Stimulated activated CD8-positive, alpha-beta memory T cell treated with anti-CD3 and anti-CD28 coated beads, Interleukin-12 subunit alpha, Interleukin-12 subunit beta, amount 100 ng/mL, for 24 hours (primary cell): ENCODE results near the gene ANAPC16.
"Not testable (repeated sequence)": the region's sequence is repeated elsewhere in the genome, so short reads cannot be mapped to it uniquely, and the experiment has no call there.

Experiments used
- DNase-seq: peaks from one replicate; pipeline ENCODE4 v3.0.0-alpha.2; 2020; ENCODE audit errors: extremely low read depth

Gene ANAPC16

DNA sequence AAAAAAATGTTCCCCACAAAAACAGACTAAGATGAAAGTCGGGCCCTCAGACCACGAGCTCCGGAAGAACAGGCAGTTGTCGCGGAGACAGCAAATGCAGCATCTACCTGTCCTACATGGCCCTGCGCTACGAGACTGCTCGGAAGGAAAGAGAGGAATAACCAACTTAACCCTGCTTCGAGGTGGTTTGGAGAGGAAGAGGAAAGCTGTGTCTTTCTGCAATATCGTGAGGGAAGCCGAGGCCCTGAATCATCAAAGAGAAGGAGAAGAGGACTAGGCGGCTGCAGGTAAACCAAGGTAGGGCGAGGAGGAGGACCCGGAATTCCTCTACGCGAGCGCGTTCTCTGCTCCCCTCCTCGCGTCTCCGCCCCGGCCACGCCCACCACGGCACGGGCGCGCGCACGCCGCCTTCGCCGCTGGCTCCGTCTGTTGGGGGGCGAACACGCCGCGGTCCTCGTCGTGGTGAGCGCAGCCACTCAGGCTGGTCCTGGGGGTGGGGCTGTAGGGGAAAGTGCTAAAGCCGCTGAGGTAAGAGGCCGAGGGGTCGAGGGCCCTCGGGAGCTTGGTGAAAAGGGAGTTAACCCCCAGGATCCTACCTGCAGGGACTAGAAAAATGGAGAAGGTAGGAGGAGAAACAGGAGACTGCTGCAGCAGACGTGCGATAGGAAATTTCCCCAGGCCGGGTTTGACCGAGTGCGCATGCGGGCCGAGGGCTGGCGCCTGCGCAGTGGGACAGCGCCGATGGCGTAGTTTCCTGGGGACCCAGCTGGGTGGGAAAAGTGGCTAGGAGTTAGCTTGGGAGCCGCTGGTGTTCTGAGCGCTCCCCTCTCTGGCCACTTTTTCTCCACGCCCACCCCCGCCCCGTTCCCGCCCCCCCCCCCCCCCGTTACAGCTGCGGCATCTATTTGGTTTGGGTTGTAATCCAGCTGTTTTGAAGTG lies at the start of gene ANAPC16, which contains the start of gene ASCC1:
TSS of gene ANAPC16 (plus strand) at position 402 of the 939 bp plus-strand sequence. CDS start 7,903 bp downstream, outside the sequence.
TSS of gene ASCC1 (minus strand) at position 666 of the 939 bp plus-strand sequence. CDS start 2,978 bp downstream, outside the sequence.
- DNase-seq = peak; percentile 84

DNA sequence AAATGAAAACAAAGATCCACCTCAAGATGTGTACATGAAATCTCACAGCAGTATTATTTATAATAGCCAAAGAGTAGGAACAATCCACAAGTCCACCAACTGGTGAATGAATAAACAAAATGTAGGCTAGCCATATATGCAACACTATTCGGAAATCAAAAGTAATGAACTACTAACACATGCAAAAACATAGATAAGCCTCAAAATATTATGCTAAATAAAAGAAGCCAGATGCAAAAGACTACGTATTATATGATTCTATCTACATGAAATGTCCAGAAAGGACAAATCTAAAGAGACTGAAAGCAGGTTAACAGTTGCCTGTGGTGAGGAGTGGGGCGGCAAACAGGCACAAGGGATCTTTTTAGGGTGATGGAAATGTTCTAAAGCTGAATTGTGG lies 48.7 kb upstream of the ANAPC16 start:
- DNase-seq = no peak

DNA sequence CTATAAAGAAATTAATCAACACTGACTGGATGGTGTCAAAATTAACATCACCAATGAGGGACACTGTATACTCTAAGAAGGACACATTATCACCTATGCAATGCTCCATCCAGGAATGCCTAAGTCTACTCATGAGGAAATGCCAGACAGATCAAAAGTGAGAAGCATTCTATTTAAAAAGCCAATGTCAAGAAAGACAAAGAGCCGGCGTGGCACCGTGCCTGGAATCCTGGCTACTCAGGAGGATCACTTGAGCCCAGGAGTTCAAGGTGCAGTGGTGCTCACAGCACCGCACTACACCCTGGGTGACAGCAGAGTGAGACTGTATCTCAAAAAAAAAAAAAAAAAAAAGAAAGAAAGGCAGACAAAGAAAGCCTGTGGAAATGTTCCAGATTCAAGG lies 45.5 kb upstream of the ANAPC16 start:
- DNase-seq = no peak

DNA sequence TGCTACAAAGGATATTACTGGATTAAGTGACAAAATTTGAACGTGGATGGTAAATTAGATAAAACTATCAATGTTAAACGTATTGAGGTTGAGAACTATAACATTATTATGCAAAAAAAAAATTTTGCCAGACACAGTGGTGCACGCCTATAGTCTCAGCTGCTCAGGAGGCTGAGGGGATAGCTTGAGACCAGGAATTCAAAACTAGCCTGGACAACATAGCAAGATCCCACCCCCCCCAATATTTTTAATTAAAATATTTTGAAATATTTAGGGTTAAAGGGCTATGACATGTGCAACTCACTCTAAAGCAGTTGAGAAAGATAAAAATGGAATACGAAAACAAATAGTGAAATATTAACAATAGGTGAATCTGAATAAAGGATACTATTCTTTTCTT lies 45.1 kb upstream of the ANAPC16 start:
- DNase-seq = no peak

DNA sequence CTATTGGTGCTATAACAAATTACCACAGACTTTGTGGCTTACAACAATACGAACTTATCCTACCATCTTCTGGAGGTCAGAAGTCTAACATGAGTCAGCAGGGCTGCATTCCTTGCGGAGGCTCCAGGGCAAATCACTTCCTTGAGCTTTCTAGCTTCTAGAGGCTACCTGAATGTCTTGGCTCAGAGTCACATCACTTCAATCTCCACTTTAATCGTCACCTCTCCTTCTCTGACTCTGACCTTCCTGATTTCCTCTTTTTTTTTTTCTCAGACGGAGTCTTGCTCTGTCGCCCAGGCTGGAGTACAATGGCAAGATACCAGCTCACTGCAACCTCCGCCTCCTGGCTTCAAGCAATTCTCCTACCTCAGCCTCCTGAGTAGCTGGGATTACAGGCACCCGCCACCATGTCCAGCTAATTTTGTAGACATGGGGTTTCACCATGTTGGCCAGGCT lies 44.6 kb upstream of the ANAPC16 start:
- no peak for DNase-seq

DNA sequence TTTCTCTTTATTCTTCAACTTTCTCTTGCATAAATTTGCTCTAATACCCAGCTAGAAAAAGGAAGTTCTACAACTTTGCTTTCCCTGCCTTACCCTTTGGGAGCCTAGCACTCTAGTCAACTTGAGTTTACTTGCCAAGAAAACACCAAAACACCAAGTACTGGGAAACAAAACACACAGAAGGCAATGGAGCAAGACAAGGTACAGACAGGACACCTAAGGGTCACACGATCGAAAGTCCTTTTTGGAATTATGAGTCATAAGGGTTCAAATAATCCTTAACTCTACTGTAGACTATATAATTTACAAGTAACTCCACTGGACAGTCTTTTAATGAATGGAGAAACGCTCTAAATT lies 42.6 kb upstream of the ANAPC16 start:
- no peak for DNase-seq

DNA sequence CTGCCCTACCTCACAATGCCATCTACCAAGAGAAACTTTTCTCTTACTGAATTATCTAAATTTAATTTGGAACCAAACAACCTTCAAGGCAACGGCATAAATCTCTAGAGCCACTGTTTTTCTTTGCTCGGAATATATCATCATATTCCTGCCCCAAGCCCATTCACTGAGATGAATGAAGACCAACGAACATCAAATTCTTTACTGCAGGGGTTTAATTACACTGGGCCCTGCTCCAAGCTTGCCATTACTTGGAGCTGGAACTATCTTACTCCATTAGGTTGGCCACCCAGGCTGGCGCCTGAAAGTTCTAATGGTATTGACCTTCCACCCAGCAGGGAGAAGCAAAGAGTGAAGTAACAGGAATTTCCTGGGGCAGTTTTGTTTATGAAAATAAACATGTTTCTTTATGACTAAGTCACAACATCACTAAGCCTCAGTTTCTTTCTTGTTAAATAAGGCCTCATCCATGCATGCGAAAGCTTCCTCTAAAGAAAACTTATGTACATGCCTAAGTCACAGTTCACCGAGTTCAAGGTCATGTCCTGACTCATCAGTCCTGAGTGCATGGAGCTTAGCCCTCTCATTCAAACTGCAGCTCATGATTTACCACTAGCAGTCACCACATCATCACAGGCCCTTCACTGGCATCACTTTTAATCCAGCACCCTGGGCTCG lies 42.1 kb upstream of the ANAPC16 start:
- no peak for DNase-seq

DNA sequence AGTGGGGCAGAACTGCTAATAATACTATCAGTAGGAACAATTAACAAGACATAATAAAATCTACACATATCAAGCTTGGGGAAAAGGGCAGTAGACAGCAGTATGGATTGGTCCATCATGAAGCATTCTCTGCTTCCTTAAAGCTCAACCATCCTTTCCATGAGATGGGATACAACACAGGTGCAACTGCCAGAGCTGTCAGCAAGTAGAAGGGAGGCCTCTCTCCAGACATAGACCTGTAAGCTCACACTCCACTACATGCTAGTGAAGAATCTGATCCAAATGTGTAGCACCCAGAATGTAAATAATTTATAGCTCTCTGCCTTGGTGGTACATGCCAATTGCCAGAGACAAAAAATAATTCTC lies 41.5 kb upstream of the ANAPC16 start:
- DNase-seq = no peak

DNA sequence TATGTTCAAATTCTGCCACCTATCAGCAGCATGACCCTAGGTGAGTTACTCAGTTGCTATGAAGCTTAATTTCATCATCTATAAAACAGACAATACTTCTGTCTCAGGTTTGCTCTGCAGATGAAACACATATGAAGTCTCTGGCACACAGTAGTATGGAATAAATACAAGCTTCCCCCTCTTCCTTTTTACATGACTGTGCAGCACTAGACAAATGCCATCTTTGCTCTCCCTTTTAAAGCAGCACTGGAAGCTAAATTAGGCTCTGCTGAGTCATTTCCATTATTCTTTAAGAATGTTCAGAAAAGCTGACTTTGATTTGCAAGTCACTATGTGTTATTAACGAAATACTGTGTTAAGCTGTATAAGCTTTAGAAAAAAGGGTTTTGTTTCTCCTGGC lies 40.7 kb upstream of the ANAPC16 start:
- no peak for DNase-seq

DNA sequence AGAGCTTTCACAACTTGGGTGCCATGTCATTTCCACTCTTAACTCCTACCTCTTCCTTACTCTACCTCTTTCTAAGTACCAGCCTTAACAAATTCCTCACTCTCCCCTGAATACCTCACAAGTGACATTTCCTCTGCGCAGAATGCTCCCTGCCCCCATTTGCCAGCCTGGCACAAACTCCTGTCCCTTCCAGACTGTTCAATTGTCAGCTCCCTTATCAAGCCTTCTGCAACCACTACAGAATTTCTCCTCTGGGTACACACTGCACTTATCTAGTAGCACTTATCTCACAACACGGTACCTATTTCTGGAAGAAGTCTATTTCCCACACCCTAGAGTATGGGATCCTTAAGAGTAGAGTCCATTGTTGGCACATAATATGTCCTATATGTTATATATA lies 39.1 kb upstream of the ANAPC16 start:
- DNase-seq = no peak

DNA sequence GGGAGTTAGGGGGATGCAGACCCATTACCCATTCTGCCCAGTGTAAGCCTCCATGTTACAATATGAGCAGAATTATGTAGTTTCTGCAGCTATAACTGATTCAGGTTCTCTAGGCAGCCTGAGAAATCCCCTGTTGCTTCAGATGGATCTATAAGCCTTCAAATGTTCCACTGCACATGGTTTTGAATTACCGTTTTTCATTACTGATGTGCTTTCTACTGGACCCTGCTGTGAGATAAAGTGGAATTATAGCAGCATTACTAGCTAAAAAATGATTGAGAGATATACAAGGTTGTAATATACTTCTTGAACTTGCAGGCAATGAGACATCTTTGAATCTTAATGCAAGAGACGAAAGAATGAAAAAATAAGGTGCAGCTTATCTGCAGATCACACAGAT lies 38.4 kb upstream of the ANAPC16 start:
- no peak for DNase-seq

DNA sequence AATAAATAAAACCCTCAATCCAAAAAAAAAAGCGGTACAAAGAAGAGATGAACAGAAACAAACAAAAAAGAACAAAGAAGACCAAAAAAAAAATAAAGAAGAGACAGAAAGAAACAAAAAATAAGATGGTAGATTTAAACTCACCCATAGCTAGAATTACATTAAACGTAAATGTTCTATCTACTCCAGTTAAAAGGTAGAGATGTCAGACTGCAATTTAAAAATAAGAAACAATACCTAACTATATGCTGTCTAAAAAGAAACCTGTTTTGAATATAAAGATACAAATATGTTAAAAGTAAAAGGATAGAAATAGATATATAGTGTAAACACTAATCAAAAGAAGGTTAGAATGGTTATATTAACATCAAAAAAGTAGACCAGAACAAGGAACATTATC lies 31.7 kb upstream of the ANAPC16 start:
- no peak for DNase-seq

DNA sequence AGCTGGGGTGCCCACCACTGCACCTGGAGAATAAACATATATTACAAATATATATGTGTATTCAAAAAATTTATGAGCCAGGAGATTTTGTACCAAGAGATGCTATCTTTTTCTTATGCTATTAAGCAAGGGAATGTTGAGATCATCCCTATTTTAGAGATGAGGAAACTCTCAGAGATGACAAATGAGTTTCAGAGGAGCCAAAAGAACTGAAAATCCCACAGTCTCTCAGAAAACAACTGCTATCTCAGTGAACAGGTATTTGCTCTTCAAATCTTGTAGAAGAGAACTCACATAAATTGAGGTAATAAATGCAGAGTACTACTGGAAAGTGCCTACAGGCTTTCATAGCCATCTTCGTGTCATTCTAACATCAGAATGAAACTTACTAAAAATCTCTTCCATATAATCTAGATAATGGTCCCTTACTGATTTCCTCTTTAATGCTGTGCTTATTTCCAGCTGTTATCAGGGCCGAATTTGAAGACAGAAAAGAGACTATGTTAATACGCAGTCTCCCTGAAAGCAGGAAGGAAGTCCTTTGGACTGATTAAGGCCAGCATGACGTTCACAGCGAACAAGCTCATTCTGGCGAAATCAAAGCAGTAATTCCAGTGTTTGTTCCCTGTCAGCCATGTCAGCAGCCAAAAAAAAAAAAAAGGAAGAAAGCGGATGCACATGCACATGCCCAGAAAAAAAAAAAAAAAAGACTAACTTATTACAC lies 29.4 kb upstream of the ANAPC16 start:
- DNase-seq = no peak

DNA sequence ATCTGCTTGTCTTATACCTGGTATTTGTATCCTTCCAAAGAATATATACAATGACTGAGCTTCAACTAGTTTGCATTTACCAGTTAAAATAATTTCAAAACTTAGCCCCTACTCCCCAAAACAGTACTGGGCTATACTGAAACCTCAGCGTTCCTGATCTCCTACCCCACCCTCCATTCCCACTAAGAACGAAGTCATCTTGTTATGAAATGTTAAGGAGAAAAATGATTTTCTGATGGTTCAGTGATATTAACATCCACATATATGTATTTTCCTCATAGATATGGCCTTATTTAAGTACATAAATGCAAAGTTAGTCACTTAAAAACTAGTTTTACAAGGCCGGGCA lies 28.9 kb upstream of the ANAPC16 start:
- DNase-seq = no peak

DNA sequence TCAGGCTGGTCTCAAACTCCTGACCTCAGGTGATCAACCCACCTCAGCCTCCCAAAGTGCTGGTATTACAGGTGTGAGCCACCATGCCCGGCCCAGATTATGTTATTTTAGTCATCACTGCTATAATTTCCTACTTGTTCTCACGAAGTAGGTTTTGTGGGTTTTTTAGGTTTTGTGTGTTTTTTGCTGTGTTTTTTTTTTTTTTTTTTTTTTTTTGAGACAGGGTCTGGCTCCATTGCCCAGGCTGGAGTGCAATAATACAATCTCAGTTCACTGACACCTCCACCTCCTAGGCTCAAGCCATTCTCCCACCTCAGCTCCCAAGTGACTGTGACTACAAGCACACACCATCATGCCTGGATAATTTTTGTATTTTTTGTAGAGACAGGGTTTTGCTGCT lies 20.9 kb upstream of the ANAPC16 start:
- DNase-seq = no peak

DNA sequence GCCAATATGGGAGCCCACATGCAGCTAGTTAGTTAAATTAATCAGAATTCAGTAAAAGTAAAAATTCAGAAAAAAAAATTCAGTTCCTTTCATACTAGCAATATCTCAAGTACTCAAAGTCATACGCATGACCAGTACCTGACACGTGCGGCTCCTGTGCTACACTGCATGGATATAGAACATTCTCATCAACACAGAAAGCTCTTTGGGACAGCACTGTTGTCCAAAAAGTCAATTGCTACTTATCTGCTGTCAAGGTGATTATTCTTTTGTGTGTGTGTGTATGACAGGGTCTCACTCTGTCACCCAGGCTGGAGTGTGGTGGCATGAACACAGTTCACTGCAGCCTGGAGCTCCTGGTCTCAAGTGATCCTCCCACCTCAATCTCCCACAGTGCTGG lies 14.9 kb upstream of the ANAPC16 start:
- DNase-seq = no peak

DNA sequence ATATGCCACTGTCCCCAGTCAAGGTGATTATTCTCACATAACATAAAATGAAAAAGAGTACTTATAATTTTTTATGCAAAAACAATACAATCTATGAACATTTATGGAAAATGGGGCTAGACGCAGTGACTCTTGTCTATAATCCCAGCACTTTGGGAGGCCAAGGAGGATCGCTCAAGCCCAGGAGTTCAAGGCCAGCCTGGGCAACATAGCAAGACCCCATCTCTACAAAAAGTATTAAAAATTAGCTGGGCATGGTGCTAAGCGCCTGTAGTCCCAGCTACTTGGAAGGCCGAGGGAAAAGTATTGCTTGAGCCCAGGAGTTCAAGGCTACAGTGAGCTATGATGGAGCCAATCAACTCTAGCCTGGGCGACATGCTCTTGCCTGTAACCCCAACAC lies 14.5 kb upstream of the ANAPC16 start:
- no peak for DNase-seq

DNA sequence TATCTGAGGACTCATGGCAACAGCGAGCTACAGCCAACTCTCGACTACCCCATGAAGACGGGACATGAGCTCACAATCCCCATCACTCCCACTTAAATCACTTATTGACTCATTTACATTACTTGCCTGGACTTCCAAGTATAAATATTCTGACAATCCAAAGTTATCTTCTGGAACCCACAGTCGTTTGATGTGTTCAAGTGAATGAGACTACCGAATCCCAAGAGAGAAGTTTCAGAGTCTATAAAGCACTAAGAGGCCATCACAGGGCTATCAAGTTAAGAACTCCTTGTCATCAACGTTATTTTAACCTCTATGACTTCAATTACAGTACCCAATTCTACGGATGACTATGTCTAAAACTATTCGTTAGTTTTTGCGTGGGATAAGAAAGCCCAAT lies 11.5 kb upstream of the ANAPC16 start:
- DNase-seq = no peak

DNA sequence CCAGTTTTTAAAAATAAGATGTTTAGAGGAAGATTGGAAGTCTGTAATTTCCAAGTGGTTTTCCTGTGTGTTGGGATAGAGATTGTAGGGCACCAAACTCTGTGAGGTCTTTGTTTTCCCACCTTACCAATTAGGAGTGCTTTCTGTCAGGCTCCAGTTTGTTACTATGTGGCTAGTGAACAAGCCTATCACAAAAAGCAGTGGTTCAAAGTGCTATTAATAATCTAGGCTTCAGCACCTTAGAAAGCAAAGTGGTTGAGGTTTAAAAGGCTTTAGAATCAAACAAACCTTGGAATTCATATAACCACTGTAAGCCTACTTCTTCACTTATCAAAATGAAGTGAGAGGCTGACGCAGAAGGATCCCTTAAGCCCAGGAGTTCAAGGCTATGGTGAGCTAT lies 11.1 kb upstream of the ANAPC16 start:
- DNase-seq = no peak

DNA sequence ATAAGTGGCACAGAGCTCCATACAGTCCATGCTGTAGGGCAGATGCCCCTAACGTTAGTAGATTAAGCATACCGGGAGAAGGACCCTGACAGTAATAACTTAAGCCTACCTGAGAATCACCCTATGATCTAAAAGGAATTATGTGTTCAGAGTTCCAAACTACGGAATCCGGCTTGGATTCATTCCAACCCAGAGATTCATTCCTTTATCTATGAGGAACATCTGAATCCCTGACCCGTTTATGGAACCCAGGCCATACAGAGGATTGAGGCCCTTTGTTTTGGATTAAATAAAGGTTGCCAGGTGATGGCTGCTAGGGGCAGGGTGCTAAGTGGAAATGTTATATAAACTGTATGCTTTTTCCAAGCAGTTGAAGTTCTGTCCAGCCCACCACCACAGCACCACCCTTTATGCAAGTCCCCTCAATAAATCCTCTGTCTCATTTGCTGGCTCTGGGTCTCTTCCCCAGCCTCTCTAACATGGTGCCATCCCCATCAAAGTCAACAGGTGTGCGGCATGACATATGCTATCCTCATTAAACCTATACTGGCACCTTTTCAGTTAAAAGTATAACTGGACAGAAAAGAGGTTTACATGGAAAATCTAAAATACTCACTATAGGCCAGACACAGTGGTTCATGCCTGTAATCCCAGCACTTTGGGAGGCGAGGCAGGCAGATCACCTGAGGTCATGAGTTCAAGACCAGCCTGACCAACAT lies 9.1 kb upstream of the ANAPC16 start:
- DNase-seq = no peak

DNA sequence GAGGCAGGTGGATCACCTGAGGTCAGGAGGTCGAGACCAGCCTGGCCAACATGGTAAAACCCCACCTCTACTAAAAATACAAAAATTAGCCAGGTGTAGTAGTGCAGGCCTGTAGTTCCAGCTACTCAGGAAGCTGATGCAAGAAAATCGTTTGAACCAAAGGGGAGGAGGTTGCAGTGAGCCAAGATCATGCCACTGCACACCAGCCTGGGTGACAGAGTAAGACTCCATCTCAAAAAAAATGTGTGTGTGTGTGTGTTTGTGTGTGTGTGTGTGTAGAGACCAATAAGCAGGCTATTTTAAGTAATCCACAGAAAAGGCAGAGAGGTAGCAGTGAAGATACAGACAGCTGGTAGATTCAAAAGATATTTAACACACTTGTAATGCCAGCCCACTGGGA lies 7.3 kb upstream of the ANAPC16 start:
- not testable (repeated sequence) for DNase-seq

DNA sequence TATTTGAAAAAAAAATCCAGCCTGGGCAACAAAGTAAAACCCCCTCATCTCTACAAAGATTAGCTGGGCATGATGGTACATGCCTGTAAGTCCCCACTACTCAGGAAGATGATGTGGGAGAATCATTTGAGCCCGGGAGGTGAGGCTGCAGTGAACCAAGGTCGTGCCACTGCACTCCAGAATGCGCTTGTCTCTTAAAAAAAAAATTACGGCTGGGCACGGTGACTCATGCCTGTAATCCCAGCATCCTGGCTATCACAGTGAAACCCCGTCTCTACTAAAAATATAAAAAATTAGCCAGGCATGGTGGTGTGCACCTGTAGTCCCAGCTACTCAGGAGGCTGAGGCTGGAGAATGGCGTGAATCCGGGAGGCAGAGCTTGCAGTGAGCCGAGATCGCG lies 4.4 kb upstream of the ANAPC16 start:
- not testable (repeated sequence) for DNase-seq
